Osteocyte (in vitro differentiated cells): ENCODE measurements around the gene NECAB3. TPM values are rescaled to one million over a fixed set of nuclear protein-coding genes. Genes with fewer than 3 reads are reported as not detected.

ENCODE experiments used
- DNase-seq: peaks from one replicate; pipeline ENCODE4 v3.0.0; 2021; ENCODE audit warnings: mixed read lengths; ENCODE audit not compliant: unreplicated experiment; ENCODE audit errors: extremely low spot score
- H3K27ac Mint-ChIP-seq: one replicate; pipeline ENCODE4 v1.8.0; 2021; ENCODE audit warnings: mild to moderate bottlenecking, mixed read lengths; ENCODE audit not compliant: unreplicated experiment
- H3K27me3 Mint-ChIP-seq: one replicate; pipeline ENCODE4 v1.8.0; 2021; ENCODE audit warnings: mixed read lengths; ENCODE audit not compliant: unreplicated experiment
- H3K36me3 Mint-ChIP-seq: one replicate; pipeline ENCODE4 v1.8.0; 2021; ENCODE audit warnings: mixed read lengths; ENCODE audit not compliant: unreplicated experiment
- H3K4me1 Mint-ChIP-seq: one replicate; pipeline ENCODE4 v1.8.0; 2021; ENCODE audit warnings: mixed read lengths; ENCODE audit not compliant: unreplicated experiment
- H3K4me3 Mint-ChIP-seq: one replicate; pipeline ENCODE4 v1.8.0; 2021; ENCODE audit warnings: mild to moderate bottlenecking, moderate library complexity, mixed read lengths; ENCODE audit not compliant: unreplicated experiment
- H3K9me3 Mint-ChIP-seq: one replicate; pipeline ENCODE4 v1.8.0; 2021; ENCODE audit warnings: mixed read lengths; ENCODE audit not compliant: unreplicated experiment
- total RNA-seq: library from RNA; stranded (reverse); gene quantifications from 2 replicates; pipeline ENCODE4 v1.2.1, GENCODE V29; 2021
- TF ChIP-seq, protein P1 (sequence below): fragments of 200-600 bp; sonication (generic); IDR thresholded peaks from 2 replicates; pipeline ENCODE4 v1.5.0; 2021; ENCODE audit warnings: antibody characterized with exemption, mild to moderate bottlenecking, moderate library complexity

NECAB3 gene
- total RNA-seq, 1 donor from 2014 or later: 29.1 TPM

DNA sequence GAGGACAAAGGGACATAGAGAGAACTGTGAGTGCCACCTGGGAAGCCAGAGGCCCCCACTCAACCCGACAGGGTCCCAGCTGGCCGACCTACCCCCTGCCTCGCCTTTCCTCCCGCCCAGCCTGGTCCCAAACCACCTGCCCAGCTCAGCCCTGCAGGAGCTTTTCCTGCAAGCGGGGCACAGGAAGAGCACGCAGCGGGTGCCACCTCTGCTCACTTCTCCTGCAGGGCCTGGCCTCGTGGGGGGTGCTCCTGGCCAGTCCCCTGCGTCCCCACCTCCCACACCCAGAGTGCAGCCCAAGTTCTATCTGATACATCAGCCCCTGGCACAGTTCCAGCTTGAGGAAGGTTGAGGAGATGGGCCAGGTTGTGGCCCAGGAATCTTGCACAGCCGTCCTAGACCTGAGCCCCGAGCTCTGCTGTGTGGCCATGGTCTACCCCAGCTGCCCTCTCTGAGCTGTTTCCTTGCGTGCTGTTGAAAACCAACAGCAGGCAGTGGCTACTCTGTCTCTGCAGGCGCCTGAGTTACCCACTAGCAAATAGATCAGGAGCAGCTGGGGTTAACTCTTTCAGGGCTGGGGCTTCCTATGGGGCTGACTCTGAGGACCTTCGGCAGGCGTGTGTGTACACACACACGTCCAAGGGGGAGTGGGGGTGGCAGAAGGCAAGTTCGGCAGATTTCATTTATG, 1.7 kb downstream of the NECAB3 start:
- Mint-ChIP-seq H3K27me3 (no peaks in the 10 kb centered on the region), H3K4me1 (peaks cover 34% of the 10 kb centered on the region), H3K4me3 (peak overlapping the region; percentile 86), H3K9me3 (no peaks in the 10 kb centered on the region), H3K27ac (peak overlapping the region; percentile 71), H3K36me3 (no peaks in the 10 kb centered on the region)
- DNase-seq: no peak
- TF ChIP-seq, protein P1, sequence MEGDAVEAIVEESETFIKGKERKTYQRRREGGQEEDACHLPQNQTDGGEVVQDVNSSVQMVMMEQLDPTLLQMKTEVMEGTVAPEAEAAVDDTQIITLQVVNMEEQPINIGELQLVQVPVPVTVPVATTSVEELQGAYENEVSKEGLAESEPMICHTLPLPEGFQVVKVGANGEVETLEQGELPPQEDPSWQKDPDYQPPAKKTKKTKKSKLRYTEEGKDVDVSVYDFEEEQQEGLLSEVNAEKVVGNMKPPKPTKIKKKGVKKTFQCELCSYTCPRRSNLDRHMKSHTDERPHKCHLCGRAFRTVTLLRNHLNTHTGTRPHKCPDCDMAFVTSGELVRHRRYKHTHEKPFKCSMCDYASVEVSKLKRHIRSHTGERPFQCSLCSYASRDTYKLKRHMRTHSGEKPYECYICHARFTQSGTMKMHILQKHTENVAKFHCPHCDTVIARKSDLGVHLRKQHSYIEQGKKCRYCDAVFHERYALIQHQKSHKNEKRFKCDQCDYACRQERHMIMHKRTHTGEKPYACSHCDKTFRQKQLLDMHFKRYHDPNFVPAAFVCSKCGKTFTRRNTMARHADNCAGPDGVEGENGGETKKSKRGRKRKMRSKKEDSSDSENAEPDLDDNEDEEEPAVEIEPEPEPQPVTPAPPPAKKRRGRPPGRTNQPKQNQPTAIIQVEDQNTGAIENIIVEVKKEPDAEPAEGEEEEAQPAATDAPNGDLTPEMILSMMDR: no peak

GRCh38 chr20:33671573-33672288, 2.5 kb downstream of the NECAB3 start:
- no peak for DNase-seq
- Mint-ChIP-seq H3K9me3 (no peaks in the 10 kb centered on the region), H3K27ac (peak overlapping the region; percentile 13), H3K4me3 (no peak overlapping the region), H3K36me3 (no peaks in the 10 kb centered on the region), H3K4me1 (peaks cover 34% of the 10 kb centered on the region), H3K27me3 (no peaks in the 10 kb centered on the region)
- TF ChIP-seq, protein P1: no peak

DNA sequence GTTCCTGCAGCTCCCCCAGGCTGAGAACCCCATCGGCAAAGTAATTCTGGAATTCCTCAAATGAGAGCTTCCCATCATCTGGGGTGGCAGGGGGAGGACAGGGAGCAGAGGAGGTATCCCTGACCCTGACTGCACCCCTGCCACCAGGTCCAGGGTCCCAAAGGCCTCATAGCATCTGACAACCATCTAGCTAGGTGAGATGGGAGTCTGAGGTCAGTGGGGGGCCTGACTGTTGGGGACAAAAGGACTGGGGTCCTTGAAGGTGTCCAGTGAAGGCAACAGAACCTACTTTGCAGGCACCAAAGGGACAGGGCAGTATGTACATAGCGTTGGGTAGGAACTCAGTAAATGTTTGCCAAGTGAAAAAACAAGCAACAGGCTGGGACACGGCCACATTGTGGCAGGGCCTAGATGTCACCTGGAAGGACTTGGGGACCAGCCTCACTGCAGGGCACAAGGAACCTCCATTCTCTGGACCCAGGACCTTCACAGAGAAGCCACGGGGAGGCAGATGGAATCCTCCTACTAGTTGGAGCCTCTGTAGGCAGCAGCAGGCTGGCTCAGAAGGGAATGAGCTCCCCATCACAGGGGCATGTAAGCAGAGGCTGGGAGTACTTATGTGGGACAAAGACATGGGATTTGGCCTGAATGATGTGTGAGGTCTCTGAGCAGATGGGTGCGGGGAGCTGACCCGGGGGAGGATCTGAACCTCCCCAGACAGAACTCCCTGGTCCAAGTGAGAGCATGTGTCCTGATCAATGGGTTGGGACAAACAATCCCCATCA, 3.3 kb downstream of the NECAB3 start:
- Mint-ChIP-seq H3K36me3 (no peaks in the 10 kb centered on the region), H3K27ac (no peak overlapping the region), H3K4me1 (peaks cover 39% of the 10 kb centered on the region), H3K9me3 (no peaks in the 10 kb centered on the region), H3K27me3 (no peaks in the 10 kb centered on the region), H3K4me3 (no peak overlapping the region)
- TF ChIP-seq, protein P1: no peak
- no peak for DNase-seq

DNA sequence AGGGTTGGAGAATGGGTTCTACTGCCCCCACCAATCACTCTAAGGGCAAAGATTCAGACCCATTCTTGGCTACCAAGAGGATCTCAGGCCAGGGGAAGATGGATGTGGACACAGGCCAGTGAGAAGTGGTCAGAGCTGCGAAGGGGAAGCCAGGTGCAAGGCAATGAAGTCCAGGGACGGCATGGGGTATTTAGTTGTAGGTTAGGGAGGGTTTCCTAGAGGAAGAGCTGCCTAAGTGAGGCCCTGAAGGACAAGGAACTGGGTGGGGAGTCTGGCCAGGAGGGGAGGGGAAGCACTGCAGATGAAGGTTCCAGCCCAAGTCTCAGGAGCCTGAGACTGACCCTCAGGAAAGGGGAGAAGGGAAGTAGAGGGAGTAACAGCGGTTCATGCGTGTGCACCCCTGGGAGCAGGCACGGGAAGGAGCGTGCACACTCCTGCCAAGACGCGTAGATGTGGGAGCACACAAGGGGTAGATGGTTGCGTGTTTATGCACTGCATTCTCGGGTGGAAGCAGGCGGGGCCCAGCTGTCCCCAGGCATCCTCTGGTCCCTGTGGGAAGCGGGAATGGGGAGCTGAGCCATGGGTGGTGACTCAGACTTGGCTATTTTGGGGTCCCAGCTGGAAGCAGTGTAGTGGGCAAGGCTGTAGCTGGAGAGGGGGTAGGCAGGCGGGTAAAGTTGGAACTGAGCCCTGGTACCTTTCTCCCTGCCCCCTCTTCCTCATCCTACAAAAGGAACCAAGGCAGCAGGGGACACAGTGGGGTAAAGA, 4.2 kb downstream of the NECAB3 start:
- Mint-ChIP-seq H3K4me3 (no peak overlapping the region), H3K9me3 (no peaks in the 10 kb centered on the region), H3K36me3 (no peaks in the 10 kb centered on the region), H3K27ac (peak overlapping the region; percentile 27), H3K4me1 (peaks cover 31% of the 10 kb centered on the region), H3K27me3 (no peaks in the 10 kb centered on the region)
- TF ChIP-seq, protein P1: no peak
- DNase-seq: no peak
